HEK293 (cell line): ENCODE results near the gene NINL.

Experiments used
- FEZF1 ChIP-seq: fragments of 450-650 bp; formaldehyde crosslinking; IDR thresholded peaks from 2 replicates; pipeline ENCODE4 v1.5.1; 2016; ENCODE audit warnings: missing biosample characterization, missing genetic modification characterization
- MEIS1 ChIP-seq: sonication (generic); formaldehyde crosslinking; IDR thresholded peaks from 2 replicates; pipeline ENCODE4 v1.8.1; 2022; ENCODE audit warnings: missing genetic modification reagents, mild to moderate bottlenecking, borderline replicate concordance
- TCF7L2 ChIP-seq: IDR thresholded peaks from 2 replicates; pipeline ENCODE4 v1.6.1; 2011; ENCODE audit warnings: low read depth, mild to moderate bottlenecking, inconsistent platforms, low read length, moderate library complexity, borderline replicate concordance
- ZBTB7A ChIP-seq: fragments of 450-650 bp; formaldehyde crosslinking; IDR thresholded peaks from 2 replicates; pipeline ENCODE4 v1.5.1; 2016; ENCODE audit warnings: low read depth, missing biosample characterization, missing genetic modification characterization
- ZNF223 ChIP-seq: fragments of 450-650 bp; formaldehyde crosslinking; IDR thresholded peaks from 2 replicates; pipeline ENCODE4 v1.5.1; 2016; ENCODE audit warnings: missing biosample characterization, missing genetic modification characterization
- ZNF23 ChIP-seq: fragments of 450-650 bp; formaldehyde crosslinking; IDR thresholded peaks from 2 replicates; pipeline ENCODE4 v1.5.1; 2016; ENCODE audit warnings: missing biosample characterization, missing genetic modification characterization, borderline replicate concordance
- ZNF274 ChIP-seq, 2 experiments: fragments of 200-500 bp in 1 of 2; fragments of 450-650 bp in 1 of 2; sonication (Bioruptor generic) in 1 of 2; formaldehyde crosslinking in 1 of 2; IDR thresholded peaks; 2 replicates each; pipeline versions ENCODE4 v1.5.1 to v1.6.1; 2014 to 2016; ENCODE audit warnings: borderline replicate concordance in 1 of 2, inconsistent platforms in 1 of 2, low read length in 1 of 2, missing biosample characterization in 1 of 2, missing genetic modification characterization in 1 of 2
- ZNF514 ChIP-seq: fragments of 450-650 bp; formaldehyde crosslinking; IDR thresholded peaks from 2 replicates; pipeline ENCODE4 v1.5.1; 2016; ENCODE audit warnings: missing biosample characterization, missing genetic modification characterization
- TF ChIP-seq, protein P1 (sequence below): fragments of 450-650 bp; formaldehyde crosslinking; IDR thresholded peaks from 2 replicates; pipeline ENCODE4 v1.5.1; 2016; ENCODE audit warnings: missing biosample characterization, missing genetic modification characterization
- TF ChIP-seq, protein P2 (sequence below): fragments of 450-650 bp; formaldehyde crosslinking; IDR thresholded peaks from 2 replicates; pipeline ENCODE4 v1.5.1; 2016; ENCODE audit warnings: missing biosample characterization, missing genetic modification characterization
- TF ChIP-seq, protein P3 (sequence below): fragments of 450-650 bp; formaldehyde crosslinking; IDR thresholded peaks from 2 replicates; pipeline ENCODE4 v1.5.1; 2016; ENCODE audit warnings: missing biosample characterization, missing genetic modification characterization
- TF ChIP-seq, protein P4 (sequence below): fragments of 450-650 bp; formaldehyde crosslinking; IDR thresholded peaks from 2 replicates; pipeline ENCODE4 v1.5.1; 2016; ENCODE audit warnings: missing biosample characterization, missing genetic modification characterization

DNA sequence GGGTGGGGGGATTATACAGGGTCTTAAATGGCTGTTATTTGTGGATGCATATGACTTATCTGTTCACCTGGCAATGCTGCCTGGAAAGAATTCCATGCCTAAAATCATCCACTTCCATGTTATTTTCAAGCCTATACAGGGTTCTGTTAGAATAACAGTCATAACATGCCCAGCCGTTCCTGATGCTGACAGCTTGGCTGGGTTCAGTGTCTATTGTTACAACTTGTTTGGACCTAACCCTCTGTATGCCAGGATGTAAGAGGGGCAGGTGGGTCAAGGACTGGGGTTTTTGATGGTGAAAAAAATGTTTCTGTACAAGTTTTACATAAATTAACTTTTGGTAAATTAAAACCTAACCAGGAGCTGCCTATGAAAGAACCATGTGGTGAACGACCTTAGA is 98.0 kb downstream of the NINL start:
- no peak for TF ChIP-seq ZNF223 (tag by site-specific recombination)
- no peak for TF ChIP-seq ZNF23 (tag by site-specific recombination)
- TF ChIP-seq, protein P1, sequence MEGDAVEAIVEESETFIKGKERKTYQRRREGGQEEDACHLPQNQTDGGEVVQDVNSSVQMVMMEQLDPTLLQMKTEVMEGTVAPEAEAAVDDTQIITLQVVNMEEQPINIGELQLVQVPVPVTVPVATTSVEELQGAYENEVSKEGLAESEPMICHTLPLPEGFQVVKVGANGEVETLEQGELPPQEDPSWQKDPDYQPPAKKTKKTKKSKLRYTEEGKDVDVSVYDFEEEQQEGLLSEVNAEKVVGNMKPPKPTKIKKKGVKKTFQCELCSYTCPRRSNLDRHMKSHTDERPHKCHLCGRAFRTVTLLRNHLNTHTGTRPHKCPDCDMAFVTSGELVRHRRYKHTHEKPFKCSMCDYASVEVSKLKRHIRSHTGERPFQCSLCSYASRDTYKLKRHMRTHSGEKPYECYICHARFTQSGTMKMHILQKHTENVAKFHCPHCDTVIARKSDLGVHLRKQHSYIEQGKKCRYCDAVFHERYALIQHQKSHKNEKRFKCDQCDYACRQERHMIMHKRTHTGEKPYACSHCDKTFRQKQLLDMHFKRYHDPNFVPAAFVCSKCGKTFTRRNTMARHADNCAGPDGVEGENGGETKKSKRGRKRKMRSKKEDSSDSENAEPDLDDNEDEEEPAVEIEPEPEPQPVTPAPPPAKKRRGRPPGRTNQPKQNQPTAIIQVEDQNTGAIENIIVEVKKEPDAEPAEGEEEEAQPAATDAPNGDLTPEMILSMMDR (tag by site-specific recombination) = no peak
- TF ChIP-seq MEIS1 (CRISPR knock-in tag) = no peak
- TF ChIP-seq, protein P2, sequence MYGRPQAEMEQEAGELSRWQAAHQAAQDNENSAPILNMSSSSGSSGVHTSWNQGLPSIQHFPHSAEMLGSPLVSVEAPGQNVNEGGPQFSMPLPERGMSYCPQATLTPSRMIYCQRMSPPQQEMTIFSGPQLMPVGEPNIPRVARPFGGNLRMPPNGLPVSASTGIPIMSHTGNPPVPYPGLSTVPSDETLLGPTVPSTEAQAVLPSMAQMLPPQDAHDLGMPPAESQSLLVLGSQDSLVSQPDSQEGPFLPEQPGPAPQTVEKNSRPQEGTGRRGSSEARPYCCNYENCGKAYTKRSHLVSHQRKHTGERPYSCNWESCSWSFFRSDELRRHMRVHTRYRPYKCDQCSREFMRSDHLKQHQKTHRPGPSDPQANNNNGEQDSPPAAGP (tag by site-specific recombination) = no peak
- TF ChIP-seq ZNF514 (tag by site-specific recombination) = no peak
- TF ChIP-seq, protein P3, sequence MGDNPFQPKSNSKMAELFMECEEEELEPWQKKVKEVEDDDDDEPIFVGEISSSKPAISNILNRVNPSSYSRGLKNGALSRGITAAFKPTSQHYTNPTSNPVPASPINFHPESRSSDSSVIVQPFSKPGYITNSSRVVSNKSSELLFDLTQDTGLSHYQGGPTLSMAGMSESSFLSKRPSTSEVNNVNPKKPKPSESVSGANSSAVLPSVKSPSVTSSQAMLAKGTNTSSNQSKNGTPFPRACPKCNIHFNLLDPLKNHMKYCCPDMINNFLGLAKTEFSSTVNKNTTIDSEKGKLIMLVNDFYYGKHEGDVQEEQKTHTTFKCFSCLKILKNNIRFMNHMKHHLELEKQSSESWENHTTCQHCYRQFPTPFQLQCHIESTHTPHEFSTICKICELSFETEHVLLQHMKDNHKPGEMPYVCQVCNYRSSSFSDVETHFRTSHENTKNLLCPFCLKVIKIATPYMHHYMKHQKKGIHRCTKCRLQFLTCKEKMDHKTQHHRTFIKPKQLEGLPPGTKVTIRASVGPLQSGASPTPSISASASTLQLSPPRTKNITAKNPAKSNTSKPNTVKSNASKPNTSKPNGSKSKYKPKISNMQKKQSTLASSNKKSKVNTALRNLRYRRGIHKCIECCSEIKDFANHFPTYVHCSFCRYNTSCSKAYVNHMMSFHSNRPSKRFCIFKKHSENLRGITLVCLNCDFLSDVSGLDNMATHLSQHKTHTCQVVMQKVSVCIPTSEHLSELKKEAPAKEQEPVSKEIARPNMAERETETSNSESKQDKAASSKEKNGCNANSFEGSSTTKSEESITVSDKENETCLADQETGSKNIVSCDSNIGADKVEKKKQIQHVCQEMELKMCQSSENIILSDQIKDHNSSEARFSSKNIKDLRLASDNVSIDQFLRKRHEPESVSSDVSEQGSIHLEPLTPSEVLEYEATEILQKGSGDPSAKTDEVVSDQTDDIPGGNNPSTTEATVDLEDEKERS (tag by site-specific recombination) = no peak
- TF ChIP-seq FEZF1 (tag by site-specific recombination) = no peak
- no peak for TF ChIP-seq ZNF274 (IDR thresholded peaks at IDR 0.05; ENCODE audit: low read length)
- no peak for TF ChIP-seq ZNF274 (tag by site-specific recombination; IDR thresholded peaks at IDR 0.05; ENCODE audit: borderline replicate concordance)
- TF ChIP-seq ZBTB7A = no peak
- no peak for TF ChIP-seq TCF7L2
- TF ChIP-seq, protein P4, sequence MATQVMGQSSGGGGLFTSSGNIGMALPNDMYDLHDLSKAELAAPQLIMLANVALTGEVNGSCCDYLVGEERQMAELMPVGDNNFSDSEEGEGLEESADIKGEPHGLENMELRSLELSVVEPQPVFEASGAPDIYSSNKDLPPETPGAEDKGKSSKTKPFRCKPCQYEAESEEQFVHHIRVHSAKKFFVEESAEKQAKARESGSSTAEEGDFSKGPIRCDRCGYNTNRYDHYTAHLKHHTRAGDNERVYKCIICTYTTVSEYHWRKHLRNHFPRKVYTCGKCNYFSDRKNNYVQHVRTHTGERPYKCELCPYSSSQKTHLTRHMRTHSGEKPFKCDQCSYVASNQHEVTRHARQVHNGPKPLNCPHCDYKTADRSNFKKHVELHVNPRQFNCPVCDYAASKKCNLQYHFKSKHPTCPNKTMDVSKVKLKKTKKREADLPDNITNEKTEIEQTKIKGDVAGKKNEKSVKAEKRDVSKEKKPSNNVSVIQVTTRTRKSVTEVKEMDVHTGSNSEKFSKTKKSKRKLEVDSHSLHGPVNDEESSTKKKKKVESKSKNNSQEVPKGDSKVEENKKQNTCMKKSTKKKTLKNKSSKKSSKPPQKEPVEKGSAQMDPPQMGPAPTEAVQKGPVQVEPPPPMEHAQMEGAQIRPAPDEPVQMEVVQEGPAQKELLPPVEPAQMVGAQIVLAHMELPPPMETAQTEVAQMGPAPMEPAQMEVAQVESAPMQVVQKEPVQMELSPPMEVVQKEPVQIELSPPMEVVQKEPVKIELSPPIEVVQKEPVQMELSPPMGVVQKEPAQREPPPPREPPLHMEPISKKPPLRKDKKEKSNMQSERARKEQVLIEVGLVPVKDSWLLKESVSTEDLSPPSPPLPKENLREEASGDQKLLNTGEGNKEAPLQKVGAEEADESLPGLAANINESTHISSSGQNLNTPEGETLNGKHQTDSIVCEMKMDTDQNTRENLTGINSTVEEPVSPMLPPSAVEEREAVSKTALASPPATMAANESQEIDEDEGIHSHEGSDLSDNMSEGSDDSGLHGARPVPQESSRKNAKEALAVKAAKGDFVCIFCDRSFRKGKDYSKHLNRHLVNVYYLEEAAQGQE = no peak
